GM12864 (cell line): ENCODE measurements around the gene PARD3B.
A peak's percentile ranks its signal among the peaks of the same experiment; 100 is the strongest.

ENCODE experiments used
- DNase-seq: peaks from one replicate; pipeline ENCODE4 v3.0.0-alpha.2; 2011; ENCODE audit warnings: low read depth
- H3K4me3 ChIP-seq: 2 replicates; pipeline ENCODE4 v1.5.1; 2011; ENCODE audit warnings: mild to moderate bottlenecking, low read depth, low read length, control low read depth
- TF ChIP-seq, protein P1 (sequence below): IDR thresholded peaks from 2 replicates; pipeline ENCODE4 v1.5.1; 2011; ENCODE audit warnings: low read depth, mild to moderate bottlenecking, moderate library complexity, low read length, control low read depth, inconsistent platforms; ENCODE audit errors: missing control alignments

The PARD3B gene

DNA sequence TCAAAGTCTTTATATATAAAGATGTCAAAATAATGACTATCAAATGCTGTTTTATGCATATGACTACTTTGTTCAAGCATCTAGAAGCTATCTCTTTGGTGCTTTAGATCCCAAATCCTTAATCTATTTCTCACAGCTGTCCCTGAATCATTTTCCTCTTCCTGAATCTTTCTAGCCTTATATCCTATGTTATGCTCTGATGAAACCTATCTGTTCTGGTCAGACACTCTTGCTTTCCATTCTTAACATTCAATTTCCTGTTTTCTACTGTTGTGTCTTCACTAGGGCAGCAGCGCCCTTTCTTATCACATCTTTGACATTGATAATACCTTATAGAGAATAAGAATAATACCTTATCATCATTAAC is 6.3 kb upstream of the PARD3B start:
- DNase-seq: no peak
- no peak overlapping the region for H3K4me3 ChIP-seq
- TF ChIP-seq, protein P1, sequence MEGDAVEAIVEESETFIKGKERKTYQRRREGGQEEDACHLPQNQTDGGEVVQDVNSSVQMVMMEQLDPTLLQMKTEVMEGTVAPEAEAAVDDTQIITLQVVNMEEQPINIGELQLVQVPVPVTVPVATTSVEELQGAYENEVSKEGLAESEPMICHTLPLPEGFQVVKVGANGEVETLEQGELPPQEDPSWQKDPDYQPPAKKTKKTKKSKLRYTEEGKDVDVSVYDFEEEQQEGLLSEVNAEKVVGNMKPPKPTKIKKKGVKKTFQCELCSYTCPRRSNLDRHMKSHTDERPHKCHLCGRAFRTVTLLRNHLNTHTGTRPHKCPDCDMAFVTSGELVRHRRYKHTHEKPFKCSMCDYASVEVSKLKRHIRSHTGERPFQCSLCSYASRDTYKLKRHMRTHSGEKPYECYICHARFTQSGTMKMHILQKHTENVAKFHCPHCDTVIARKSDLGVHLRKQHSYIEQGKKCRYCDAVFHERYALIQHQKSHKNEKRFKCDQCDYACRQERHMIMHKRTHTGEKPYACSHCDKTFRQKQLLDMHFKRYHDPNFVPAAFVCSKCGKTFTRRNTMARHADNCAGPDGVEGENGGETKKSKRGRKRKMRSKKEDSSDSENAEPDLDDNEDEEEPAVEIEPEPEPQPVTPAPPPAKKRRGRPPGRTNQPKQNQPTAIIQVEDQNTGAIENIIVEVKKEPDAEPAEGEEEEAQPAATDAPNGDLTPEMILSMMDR: no peak

DNA sequence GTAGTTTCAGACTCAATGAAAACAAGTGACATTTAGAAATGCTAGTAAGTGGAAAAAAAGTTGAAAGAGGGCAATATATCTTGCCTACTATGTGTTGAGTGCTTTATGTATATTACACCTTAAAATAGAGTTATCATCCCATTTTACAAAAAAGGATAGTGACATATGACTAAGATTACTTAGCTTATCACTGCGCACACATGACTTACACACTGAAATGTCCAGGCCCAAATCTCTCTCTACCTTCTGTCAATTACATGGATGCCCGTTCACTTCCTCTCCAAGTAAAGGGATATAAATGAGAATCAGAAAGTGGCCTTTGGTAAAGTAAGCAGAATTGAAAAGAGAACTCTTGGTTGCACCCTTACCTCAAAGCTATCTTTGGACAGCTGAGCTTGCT is 3.6 kb upstream of the PARD3B start:
- no peak overlapping the region for H3K4me3 ChIP-seq
- TF ChIP-seq, protein P1: no peak
- no peak for DNase-seq

GRCh38 chr2:204542982-204543608 is 2.2 kb upstream of the PARD3B start:
- no peak for DNase-seq
- H3K4me3 ChIP-seq: no peak overlapping the region
- TF ChIP-seq, protein P1: no peak

DNA sequence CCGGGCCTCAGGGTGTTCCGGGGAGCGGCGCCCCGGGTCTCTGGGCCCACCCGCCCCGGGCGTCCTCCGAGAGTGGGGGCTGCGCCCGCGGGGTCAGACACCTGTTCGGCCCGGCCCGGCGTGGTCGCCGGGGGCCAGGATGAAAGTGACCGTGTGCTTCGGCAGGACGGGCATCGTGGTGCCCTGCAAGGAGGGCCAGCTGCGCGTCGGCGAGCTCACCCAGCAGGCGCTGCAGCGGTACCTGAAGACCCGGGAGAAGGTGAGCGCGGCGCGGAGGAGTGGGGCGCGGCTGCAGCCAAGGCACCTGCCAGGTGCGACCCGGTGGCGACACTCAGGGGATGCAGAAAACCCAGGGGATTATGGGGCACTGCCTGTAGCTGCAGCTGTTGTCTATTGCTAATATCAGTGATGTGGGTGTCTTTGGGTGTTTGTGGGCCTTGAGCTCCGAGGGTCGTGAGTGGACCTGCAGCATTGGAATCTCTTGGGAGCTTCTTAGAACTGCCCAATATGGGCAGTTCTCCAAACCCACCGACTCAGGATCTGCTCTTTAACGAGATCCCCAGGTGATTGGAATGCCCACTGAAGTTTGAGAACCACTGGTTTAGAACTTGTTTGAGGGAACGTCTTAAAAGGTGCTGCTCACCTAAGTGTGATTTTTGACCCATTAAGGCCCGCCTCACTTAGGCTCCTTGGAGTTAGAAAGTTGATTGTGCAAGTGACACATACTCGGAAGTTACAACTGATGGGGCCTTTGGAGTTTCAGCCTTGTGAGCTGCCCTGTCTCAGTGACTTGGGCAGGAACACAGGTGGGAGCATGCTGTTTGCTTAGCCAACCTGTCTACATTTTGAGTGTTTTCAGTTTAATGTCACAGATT is 823 bp downstream of the PARD3B start:
- TF ChIP-seq, protein P1: no peak
- DNase-seq: no peak
- H3K4me3 ChIP-seq: peak overlapping the region; percentile 43

- TF ChIP-seq, protein P1: no peak
- no peak for DNase-seq
- no peak overlapping the region for H3K4me3 ChIP-seq
Observed at GRCh38 chr2:204550751-204551511, 5.7 kb downstream of the PARD3B start.

DNA sequence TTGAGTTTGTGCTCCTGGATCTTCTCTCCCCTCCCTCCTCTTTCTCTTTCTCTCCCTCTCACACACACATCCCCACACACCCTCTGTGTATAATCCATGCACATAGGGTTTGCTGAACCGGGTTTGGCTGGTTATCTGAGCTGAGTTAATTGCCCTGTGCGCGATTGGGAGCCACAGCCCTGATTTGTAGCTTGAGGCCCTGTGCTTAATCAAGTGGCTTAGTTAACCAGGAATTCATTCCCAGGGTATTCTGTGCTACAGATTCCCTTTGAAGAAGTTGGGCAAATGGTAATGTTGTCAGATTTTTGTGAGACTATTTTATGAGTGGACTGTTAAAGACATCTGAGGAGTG is 6.2 kb downstream of the PARD3B start:
- TF ChIP-seq, protein P1: no peak
- H3K4me3 ChIP-seq: no peak overlapping the region
- no peak for DNase-seq
